Ishikawa (cell line): ENCODE data around the gene SRGAP1.

ENCODE experiments used
- CEBPB ChIP-seq: IDR thresholded peaks from 2 replicates; pipeline ENCODE4 v1.6.1; 2012
- CREB1 ChIP-seq: IDR thresholded peaks from 2 replicates; pipeline ENCODE4 v1.6.1; 2012; ENCODE audit warnings: low read depth
- EGR1 ChIP-seq: IDR thresholded peaks from 2 replicates; pipeline ENCODE4 v1.6.1; 2012
- EP300 ChIP-seq: IDR thresholded peaks from 2 replicates; pipeline ENCODE4 v1.6.1; 2012; ENCODE audit warnings: borderline replicate concordance
- FOXM1 ChIP-seq: IDR thresholded peaks from 2 replicates; pipeline ENCODE4 v1.6.1; 2012; ENCODE audit warnings: low read depth, borderline replicate concordance
- NFIC ChIP-seq: IDR thresholded peaks from 2 replicates; pipeline ENCODE4 v1.6.1; 2012
- RAD21 ChIP-seq: IDR thresholded peaks from 2 replicates; pipeline ENCODE4 v1.6.1; 2012; ENCODE audit warnings: low read depth
- TAF1 ChIP-seq: IDR thresholded peaks from 2 replicates; pipeline ENCODE4 v1.6.1; 2012; ENCODE audit warnings: low read depth, mild to moderate bottlenecking
- TCF12 ChIP-seq: IDR thresholded peaks from 2 replicates; pipeline ENCODE4 v1.6.1; 2012; ENCODE audit warnings: low read depth
- TEAD4 ChIP-seq: IDR thresholded peaks from 2 replicates; pipeline ENCODE4 v1.6.1; 2012
- YY1 ChIP-seq: IDR thresholded peaks from 2 replicates; pipeline ENCODE4 v1.6.1; 2012; ENCODE audit warnings: low read depth
- ZBTB7A ChIP-seq: IDR thresholded peaks from 2 replicates; pipeline ENCODE4 v1.6.1; 2012; ENCODE audit warnings: low read depth
- TF ChIP-seq, protein P1 (sequence below): IDR thresholded peaks from 2 replicates; pipeline ENCODE4 v1.6.1; 2012
- TF ChIP-seq, protein P2 (sequence below): IDR thresholded peaks from 2 replicates; pipeline ENCODE4 v1.6.1; 2012
- TF ChIP-seq, protein P3 (sequence below): IDR thresholded peaks from 2 replicates; pipeline ENCODE4 v1.6.1; 2012; ENCODE audit warnings: low read depth, mild to moderate bottlenecking

The SRGAP1 gene

DNA sequence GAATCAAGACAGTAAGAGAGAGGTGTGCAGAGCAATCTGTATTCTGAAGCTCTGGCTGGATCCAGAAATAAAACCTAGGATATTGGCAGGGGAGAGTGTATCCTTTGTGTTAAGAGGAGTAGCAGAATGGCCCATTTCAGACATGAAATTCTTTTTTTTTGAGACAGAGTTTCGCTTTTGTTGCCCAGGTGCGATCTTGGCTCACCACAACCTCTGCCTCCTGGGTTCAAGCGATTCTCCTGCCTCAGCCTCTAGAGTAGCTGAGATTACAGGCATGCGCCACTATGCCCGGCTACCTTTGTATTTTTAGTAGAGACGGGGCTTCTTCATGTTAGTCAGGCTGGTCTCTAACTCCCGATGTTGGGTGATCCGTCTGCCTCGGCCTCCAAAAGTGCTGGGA is 6.1 kb upstream of the SRGAP1 start:
- TF ChIP-seq ZBTB7A (no peak), EGR1 (no peak), YY1 (no peak), CREB1 (no peak), FOXM1 (no peak), NFIC (no peak), CEBPB (no peak), EP300 (no peak), TCF12 (no peak), RAD21 (no peak), TEAD4 (no peak), TAF1 (no peak)
- TF ChIP-seq, protein P1, sequence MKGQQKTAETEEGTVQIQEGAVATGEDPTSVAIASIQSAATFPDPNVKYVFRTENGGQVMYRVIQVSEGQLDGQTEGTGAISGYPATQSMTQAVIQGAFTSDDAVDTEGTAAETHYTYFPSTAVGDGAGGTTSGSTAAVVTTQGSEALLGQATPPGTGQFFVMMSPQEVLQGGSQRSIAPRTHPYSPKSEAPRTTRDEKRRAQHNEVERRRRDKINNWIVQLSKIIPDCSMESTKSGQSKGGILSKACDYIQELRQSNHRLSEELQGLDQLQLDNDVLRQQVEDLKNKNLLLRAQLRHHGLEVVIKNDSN = no peak
- TF ChIP-seq, protein P2, sequence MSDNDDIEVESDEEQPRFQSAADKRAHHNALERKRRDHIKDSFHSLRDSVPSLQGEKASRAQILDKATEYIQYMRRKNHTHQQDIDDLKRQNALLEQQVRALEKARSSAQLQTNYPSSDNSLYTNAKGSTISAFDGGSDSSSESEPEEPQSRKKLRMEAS = no peak
- TF ChIP-seq, protein P3, sequence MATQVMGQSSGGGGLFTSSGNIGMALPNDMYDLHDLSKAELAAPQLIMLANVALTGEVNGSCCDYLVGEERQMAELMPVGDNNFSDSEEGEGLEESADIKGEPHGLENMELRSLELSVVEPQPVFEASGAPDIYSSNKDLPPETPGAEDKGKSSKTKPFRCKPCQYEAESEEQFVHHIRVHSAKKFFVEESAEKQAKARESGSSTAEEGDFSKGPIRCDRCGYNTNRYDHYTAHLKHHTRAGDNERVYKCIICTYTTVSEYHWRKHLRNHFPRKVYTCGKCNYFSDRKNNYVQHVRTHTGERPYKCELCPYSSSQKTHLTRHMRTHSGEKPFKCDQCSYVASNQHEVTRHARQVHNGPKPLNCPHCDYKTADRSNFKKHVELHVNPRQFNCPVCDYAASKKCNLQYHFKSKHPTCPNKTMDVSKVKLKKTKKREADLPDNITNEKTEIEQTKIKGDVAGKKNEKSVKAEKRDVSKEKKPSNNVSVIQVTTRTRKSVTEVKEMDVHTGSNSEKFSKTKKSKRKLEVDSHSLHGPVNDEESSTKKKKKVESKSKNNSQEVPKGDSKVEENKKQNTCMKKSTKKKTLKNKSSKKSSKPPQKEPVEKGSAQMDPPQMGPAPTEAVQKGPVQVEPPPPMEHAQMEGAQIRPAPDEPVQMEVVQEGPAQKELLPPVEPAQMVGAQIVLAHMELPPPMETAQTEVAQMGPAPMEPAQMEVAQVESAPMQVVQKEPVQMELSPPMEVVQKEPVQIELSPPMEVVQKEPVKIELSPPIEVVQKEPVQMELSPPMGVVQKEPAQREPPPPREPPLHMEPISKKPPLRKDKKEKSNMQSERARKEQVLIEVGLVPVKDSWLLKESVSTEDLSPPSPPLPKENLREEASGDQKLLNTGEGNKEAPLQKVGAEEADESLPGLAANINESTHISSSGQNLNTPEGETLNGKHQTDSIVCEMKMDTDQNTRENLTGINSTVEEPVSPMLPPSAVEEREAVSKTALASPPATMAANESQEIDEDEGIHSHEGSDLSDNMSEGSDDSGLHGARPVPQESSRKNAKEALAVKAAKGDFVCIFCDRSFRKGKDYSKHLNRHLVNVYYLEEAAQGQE = no peak

DNA sequence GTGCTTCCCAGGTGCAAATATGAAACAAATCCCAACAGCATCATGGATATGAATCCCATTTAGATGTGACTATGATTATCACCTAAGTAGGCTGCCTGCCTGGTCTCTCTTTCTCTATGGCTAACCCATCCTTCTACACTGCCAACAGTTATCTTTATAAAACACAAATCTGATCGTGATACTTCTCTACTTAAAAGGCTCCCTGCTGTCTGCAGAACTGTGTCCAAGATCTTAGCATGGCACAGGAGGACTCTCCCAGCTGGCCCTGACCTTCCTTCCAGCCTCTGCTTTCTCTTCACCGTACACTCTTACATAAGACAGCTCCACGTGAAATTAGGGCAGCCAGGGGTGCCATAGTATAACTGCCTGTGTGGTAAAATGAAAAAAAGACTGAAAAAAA is 3.5 kb upstream of the SRGAP1 start:
- no peak for TF ChIP-seq EGR1
- TF ChIP-seq TAF1 = no peak
- no peak for TF ChIP-seq RAD21
- no peak for TF ChIP-seq EP300
- TF ChIP-seq, protein P1 = no peak
- TF ChIP-seq YY1 = no peak
- TF ChIP-seq, protein P3 = no peak
- TF ChIP-seq FOXM1 = no peak
- TF ChIP-seq, protein P2 = no peak
- no peak for TF ChIP-seq CREB1
- TF ChIP-seq TEAD4 = no peak
- TF ChIP-seq NFIC = no peak
- no peak for TF ChIP-seq CEBPB
- no peak for TF ChIP-seq ZBTB7A
- no peak for TF ChIP-seq TCF12

DNA sequence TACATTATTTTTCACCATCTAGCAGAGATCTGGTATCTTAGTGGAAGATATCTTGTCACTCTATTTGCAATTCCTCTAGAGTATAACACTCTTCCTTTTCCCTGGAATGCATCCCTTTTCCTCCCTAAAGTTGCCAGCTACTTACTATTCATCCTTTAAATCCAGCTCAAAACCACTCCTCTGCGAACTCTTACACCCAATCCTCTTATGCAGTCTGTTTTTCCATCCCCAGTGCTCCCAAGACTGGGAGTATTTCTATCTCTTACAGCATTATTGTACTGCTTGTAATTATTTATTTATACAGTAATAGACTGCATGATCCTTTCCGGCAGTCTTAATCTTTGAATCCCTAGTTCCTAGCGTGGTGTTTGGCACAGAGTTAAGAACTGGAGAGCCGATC is 2.9 kb upstream of the SRGAP1 start:
- no peak for TF ChIP-seq CREB1
- no peak for TF ChIP-seq TCF12
- no peak for TF ChIP-seq RAD21
- TF ChIP-seq EGR1 = no peak
- TF ChIP-seq, protein P1 = no peak
- TF ChIP-seq TAF1 = no peak
- TF ChIP-seq TEAD4 = no peak
- TF ChIP-seq FOXM1 = no peak
- TF ChIP-seq NFIC = no peak
- TF ChIP-seq EP300 = no peak
- TF ChIP-seq, protein P2 = no peak
- TF ChIP-seq ZBTB7A = no peak
- TF ChIP-seq, protein P3 = no peak
- TF ChIP-seq CEBPB = no peak
- TF ChIP-seq YY1 = no peak

DNA sequence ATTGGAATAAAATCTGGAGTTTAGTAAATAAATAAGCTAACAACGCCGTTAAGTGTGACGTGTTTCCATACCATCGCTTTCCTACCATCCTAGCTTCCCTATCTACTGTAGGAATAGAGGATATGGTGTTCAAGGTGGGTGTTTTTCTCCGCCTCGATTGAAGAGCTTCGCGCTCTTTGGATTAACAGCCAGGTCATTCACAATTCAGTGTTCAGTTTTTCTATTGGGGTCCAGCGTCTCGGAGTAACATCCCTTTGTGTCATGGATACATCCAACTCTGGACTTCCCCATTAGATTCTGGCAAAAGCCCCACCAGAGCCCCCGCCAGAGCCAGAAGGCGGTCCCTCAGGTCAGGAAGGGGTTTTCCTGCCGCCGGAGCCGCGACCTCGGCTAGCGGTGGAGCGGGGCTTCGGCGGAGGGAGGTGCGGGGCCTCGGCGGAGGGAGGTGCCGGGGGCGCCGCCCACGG is 1.2 kb upstream of the SRGAP1 start:
- TF ChIP-seq, protein P1 = no peak
- TF ChIP-seq EGR1 = peak; percentile 86; the same call in 1 of the 2 replicates
- TF ChIP-seq, protein P3 = no peak
